LNCAP (cell line): Measurements from ENCODE around the gene CHURC1.

Experiments
- TF ChIP-seq, protein P1 (sequence below): fragments of 450-650 bp; IDR thresholded peaks from 2 replicates; pipeline ENCODE4 v1.5.1; 2017; ENCODE audit warnings: mild to moderate bottlenecking

CHURC1 gene

DNA sequence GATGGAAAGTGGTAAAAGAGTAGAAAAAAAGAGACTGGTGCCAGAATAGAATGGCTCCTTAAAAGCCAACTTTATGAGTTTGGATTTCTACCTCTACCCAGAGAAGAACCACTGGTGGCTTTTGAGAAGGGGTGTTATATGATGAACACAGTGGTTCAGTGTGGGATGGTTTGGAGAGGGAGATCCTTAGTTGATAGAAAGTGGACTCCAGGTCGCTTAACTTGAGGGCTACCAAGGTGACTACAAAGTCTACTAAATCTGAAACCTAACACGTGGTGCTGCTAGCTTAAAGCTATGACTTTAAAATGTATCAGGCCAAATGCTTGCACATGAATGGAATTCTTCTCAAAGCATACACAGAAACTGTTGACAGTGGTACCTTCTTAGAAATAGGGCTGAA is 42.9 kb upstream of the CHURC1 start:
- TF ChIP-seq, protein P1, sequence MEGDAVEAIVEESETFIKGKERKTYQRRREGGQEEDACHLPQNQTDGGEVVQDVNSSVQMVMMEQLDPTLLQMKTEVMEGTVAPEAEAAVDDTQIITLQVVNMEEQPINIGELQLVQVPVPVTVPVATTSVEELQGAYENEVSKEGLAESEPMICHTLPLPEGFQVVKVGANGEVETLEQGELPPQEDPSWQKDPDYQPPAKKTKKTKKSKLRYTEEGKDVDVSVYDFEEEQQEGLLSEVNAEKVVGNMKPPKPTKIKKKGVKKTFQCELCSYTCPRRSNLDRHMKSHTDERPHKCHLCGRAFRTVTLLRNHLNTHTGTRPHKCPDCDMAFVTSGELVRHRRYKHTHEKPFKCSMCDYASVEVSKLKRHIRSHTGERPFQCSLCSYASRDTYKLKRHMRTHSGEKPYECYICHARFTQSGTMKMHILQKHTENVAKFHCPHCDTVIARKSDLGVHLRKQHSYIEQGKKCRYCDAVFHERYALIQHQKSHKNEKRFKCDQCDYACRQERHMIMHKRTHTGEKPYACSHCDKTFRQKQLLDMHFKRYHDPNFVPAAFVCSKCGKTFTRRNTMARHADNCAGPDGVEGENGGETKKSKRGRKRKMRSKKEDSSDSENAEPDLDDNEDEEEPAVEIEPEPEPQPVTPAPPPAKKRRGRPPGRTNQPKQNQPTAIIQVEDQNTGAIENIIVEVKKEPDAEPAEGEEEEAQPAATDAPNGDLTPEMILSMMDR, result no peak

DNA sequence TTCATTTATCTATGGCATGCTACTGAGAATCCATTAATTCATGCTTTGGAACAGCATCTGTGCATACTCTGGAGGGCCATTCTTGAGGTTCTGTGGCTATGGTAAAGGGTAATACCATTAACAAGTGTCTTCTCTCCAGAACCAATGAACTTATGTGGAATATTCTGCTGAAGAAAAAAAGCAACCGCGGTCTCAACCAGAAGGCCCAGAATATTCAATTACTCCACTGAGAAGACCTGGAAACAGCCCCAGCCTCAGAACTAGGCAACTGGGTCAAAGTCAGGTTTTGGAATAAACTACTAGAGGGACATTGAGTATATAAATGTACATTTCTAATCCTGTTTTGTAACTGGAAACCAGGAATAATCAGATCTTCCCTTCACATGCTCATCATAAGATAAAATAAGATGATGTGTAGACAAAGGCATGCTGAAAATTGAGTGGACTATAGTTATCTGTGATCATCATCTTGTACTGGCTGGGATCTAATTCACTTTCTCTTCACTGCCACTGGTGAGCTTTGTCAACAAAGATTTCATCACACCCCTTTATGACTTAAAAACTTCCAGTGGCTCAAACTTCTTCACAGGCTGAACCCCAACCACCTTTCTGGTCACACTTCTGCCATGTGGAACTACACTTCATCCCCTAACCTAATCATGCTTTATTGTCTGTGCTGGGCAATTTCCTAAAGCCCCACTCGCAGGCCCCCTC is 40.6 kb upstream of the CHURC1 start:
- TF ChIP-seq, protein P1, result no peak

DNA sequence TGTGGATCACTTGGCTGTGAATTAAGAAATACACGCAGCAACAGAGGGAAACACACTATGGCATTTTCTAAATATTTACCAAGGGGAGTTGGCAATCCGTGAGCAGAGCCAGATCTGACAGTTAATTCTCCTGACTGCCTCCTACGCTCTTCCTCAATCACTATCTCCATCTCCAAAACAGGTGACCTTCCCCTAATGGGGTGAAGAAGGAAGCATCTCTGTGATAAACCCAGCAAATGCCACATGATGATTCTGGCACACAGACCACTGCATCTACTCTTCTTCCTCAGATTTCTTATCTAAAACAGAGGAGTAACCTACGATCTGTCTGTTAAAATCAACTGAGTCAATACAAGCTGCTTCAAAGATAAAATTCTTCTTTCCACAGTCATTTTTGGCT is 38.9 kb upstream of the CHURC1 start:
- TF ChIP-seq, protein P1, result no peak

DNA sequence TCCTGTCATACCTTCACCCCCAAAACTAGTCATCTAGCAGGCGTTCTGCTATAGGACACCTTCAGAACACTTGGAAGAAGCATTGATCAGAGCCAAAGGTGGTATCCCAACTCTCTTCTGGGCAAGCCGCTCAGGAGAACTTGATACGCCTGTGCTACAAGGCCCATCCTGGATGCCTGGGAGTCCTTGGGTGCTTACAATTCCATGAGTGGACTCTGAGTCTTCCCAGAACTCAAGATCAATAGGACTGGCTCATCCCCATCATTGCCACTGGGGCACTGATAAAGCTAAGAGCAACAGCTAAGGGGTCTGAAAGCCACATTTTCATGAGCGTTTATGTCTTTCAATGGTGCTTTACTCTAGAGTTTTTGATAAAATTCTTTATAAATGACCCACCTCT is 36.4 kb upstream of the CHURC1 start:
- TF ChIP-seq, protein P1, result no peak

DNA sequence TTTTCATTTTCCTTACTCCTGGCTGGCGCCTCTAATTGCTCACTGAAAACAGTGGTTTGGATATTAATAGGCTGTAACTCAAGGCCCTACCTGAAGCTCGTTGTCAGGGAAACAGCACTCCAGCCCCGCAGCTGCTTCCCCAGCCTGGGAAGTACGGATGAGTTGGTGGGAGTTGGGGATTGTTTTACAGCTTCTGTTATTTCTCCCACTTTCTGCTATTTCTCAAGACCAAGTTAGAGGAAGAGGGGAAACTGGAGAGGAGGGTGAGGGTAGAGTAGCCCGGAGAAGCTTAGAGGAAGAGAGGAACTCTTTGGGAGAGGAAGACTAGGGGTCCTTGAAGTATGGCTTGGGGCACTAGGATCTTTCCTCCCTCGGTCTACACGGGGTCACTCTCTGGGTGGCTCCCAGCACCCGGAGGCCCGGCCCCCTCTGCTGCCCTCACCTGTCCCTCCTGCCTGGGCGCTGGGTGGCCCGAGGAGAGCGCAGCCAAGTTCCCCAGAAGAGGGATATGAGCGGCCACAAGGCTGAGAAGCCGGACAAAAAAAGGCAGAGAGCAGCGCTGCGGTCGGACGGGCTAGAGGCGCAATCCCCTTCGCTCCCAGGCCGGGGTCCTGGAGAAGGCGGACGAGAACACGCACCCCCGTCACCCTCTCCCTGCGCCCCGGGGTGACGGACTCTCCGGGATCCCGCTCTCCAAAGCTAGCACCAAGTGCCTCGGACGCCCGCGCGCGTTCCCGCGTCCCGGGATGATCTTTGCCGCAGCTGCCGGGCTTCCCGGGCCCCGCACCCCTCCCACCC is 35.2 kb upstream of the CHURC1 start:
- TF ChIP-seq, protein P1, result no peak

DNA sequence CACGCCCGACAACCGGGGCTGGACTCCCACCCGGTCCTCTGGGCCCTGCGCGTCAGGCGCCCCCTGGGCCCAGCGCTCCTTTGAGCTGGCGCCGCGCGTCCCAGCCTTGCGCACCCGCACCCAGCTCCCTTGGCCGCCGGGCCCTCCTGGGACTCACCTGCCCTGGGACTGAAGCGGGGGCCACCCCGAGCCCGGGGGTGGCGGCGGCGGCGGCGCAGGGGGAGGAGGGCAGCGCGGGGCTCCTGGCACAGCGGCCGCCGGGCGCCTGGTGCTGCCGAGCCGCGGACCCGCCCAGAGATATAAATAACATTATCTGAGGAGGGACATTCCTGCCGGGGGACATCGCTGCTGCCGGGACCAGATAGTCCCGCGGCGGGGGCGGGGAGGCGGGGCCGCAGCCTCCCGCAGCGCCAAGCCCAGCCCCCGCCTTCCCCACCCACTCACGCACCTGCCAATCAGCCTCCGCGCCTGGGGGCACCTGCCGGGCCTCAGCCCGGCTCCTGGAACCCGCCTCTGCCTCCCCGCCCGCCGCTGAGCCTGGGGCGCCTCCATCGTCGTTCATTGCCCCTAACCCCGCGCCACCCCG is 34.5 kb upstream of the CHURC1 start, which contains the start of gene SPTB:
Gene SPTB, minus strand, starts transcription at position 273 of the 586 bp plus-strand sequence. CDS start 56,813 bp downstream, outside the sequence.
- TF ChIP-seq, protein P1, result no peak

DNA sequence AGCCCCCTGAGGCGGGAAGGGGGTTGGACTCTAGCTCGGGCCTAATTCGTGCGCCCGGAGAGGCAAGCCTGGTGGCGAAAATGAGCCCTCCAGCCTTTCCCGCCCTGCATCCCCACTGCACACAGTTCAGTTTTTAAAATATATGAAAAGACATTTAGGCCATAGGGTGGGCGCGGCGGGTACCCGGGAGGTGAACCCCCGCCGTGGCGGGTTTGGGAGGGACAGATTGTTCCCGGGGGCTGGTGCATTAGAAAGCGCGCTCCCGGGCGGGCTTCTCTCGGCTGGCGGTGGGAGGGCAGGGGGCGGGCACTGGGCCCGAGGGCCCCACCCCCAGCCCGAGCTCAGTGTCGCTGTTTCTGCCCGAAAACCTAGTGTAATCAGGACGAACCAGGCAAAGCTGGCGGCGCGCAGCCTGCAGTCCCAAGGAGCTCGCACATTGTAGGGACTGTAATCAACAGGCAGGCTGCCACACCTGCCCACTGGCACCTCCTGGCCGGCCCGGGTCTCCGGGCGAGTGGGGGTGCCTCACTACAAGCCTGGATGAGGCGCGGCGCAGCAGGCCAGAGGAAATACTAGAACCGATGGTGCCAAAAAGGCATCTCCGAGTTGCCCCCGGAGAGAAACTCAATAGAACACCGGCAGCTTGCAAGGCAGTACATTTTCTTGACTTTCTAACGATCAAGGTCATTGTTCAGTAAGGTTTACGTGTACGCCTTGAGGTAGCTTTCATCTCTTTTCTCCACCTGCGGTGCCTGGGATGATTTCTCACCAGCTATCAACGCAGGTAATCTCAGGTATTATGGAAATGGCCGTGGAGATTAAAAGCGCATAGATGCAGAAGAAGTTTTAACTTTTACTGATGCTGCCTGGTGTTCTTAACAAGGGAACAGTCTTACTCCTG is 33.8 kb upstream of the CHURC1 start:
- TF ChIP-seq, protein P1, result no peak
